Sigmoid colon (tissue), 7 donors: ENCODE measurements around the gene VPS18. TPM values are rescaled to one million over a fixed set of nuclear protein-coding genes. Genes with fewer than 3 reads are reported as not detected.

Experiments used
- DNase-seq: peaks from one replicate; pipeline ENCODE4 v3.0.0-alpha.2; 2019
- H3K27ac ChIP-seq, 4 donors: fragments of 200-600 bp; sonication (generic); one replicate each; pipeline ENCODE4 v1.5.1; 2016 to 2019; ENCODE audit warnings: mild to moderate bottlenecking in 1 of 4
- H3K27me3 ChIP-seq, 3 donors: fragments of 200-600 bp; sonication (generic); one replicate each; pipeline ENCODE4 v1.5.1; 2019; ENCODE audit warnings: mild to moderate bottlenecking in 1 of 3
- H3K36me3 ChIP-seq, 4 donors: fragments of 200-600 bp; sonication (generic); one replicate each; pipeline ENCODE4 v1.5.1; 2016 to 2019
- H3K4me1 ChIP-seq, 4 donors: fragments of 200-600 bp; sonication (generic); one replicate each; pipeline ENCODE4 v1.5.1; 2017 to 2019
- H3K4me3 ChIP-seq, 4 donors: fragments of 200-600 bp; sonication (generic); one replicate each; pipeline ENCODE4 v1.5.1; 2017 to 2019; ENCODE audit warnings: mild to moderate bottlenecking in 2 of 4, moderate library complexity in 1 of 4
- H3K9me3 ChIP-seq, 4 donors: fragments of 200-600 bp in 3 of 4; sonication (generic) in 3 of 4; one replicate each; pipeline versions ENCODE4 v1.5.1 to v1.6.1; 2013 to 2019
- CTCF ChIP-seq, 4 experiments: fragments of 450-650 bp in 3 of 4; fragments of 200-600 bp in 1 of 4; IDR thresholded peaks; one replicate each; pipeline ENCODE4 v1.5.1; 2016 to 2019; ENCODE audit warnings: antibody characterized with exemption in 4 of 4, mild to moderate bottlenecking in 3 of 4, moderate library complexity in 2 of 4
- EP300 ChIP-seq, 4 donors: sonication (generic); formaldehyde crosslinking; IDR thresholded peaks; one replicate each; pipeline ENCODE4 v1.6.1; 2017; ENCODE audit warnings: antibody characterized with exemption in 4 of 4
- POLR2A ChIP-seq, 2 donors: fragments of 450-650 bp; IDR thresholded peaks; one replicate each; pipeline ENCODE4 v1.6.1; 2016; ENCODE audit warnings: antibody characterized with exemption in 2 of 2, mild to moderate bottlenecking in 2 of 2, moderate library complexity in 2 of 2
- POLR2AphosphoS5 ChIP-seq, 4 donors: sonication (generic); formaldehyde crosslinking; IDR thresholded peaks; one replicate each; pipeline ENCODE4 v1.6.1; 2017; ENCODE audit warnings: antibody characterized with exemption in 4 of 4
- WGBS, 2 donors: extraction: QIAGEN DNeasy Blood & Tissue Kit; methylation state at CpG; one replicate each; pipeline ENCODE4 v1.1.7; 2013; 5-methylcytosine and 5-hydroxymethylcytosine counted together
- intact Hi-C: fragments of 100-400 bp; cut with DNase I; formaldehyde crosslinking; loops from one replicate; pipeline ENCODE4 v1.15.1; 2023
- polyA plus RNA-seq, 3 donors: library from polyadenylated mRNA; stranded (reverse); fragments of 200-250 nt; gene quantifications; one replicate each; pipeline ENCODE4 v1.2.3, GENCODE V29; 2013
- total RNA-seq, 4 donors: library from RNA; depleted of rRNA; stranded (reverse); fragments of >200 nt; gene quantifications; one replicate each; pipeline ENCODE4 v1.1.0, GENCODE V29; 2016
- donor health status: healthy with polysubstance abuse.
- donor health status: Bipolar disorder and iron deficiency.
- donor health status: healthy.

VPS18 gene
- total and polyA plus RNA-seq, 7 donors, result 4.8 to 19.6 (median 17.4) TPM

- H3K27me3 ChIP-seq, result no peaks in the 10 kb centered on the region
- intact Hi-C loops, result loop anchor here (5.0 kb wide), 1 partner anchor 429 kb away; the partner anchor contains the start of genes NUSAP1 and OIP5
- H3K27ac ChIP-seq, result peak overlapping the region in 3 of 4 donors; percentile 15 to 82 (median 41)
- TF ChIP-seq POLR2AphosphoS5 (IDR thresholded peaks at IDR 0.05) (no peak), EP300 (IDR thresholded peaks at IDR 0.05) (no peak), CTCF (IDR thresholded peaks at IDR 0.05) (no peak), POLR2A (IDR thresholded peaks at IDR 0.05) (no peak)
- H3K4me1 ChIP-seq, result peaks cover 0 to 38% (median 31%) of the 10 kb centered on the region in 4 donors
- no peak for DNase-seq
- 62 to 84% methylated on average over 33 of the region's 33 CpGs for WGBS, 2 donors
- H3K36me3 ChIP-seq, result peaks cover 18 to 62% (median 46%) of the 10 kb centered on the region in 4 donors
- H3K4me3 ChIP-seq, result no peak overlapping the region
- no peaks in the 10 kb centered on the region for H3K9me3 ChIP-seq
Measured at GRCh38 chr15:40902605-40903561, 8.6 kb downstream of the VPS18 start.

- Histone ChIP-seq H3K4me3 (no peak overlapping the region), H3K27ac (peak overlapping the region in 2 of 4 donors; percentile 40 to 82), H3K27me3 (no peaks in the 10 kb centered on the region), H3K9me3 (no peaks in the 10 kb centered on the region), H3K36me3 (peaks cover 10 to 46% (median 31%) of the 10 kb centered on the region in 4 donors), H3K4me1 (peaks cover 0 to 38% (median 31%) of the 10 kb centered on the region in 4 donors)
- no peak for TF ChIP-seq EP300 (IDR thresholded peaks at IDR 0.05)
- WGBS, 2 donors, result 46 to 81% methylated on average over 7 of the region's 7 CpGs
- intact Hi-C loops, result loop anchor here (2.0 to 5.0 kb wide), 6 partner anchors 38 to 428 kb away; partner anchors contain the start of genes INO80, NUSAP1 and OIP5
- no peak for DNase-seq
Measured at GRCh38 chr15:40904552-40905201, 10.4 kb downstream of the VPS18 start.

GRCh38 chr15:40906091-40906990, 12.1 kb downstream of the VPS18 start:
- Histone ChIP-seq H3K4me1 (peaks cover 0 to 31% (median 30%) of the 10 kb centered on the region in 4 donors), H3K36me3 (peaks cover 0 to 29% (median 16%) of the 10 kb centered on the region in 4 donors), H3K4me3 (peak overlapping the region; percentile 22 to 48 (median 43)), H3K27me3 (no peaks in the 10 kb centered on the region), H3K27ac (peak overlapping the region; percentile 75 to 87 (median 80)), H3K9me3 (no peaks in the 10 kb centered on the region)
- intact Hi-C loops, result loop anchor here (5.0 kb wide), 3 partner anchors 36 to 211 kb away; partner anchors contain the start of gene INO80
- WGBS, 2 donors, result 2 to 4% methylated on average over 36 of the region's 36 CpGs
- DNase-seq, result peak; percentile 94
- TF ChIP-seq CTCF (IDR thresholded peaks at IDR 0.05), result peak; percentile 55 to 75 (median 60)
- TF ChIP-seq POLR2A (IDR thresholded peaks at IDR 0.05), result no peak
- peak in 3 of 4 donors; percentile 32 to 59 (median 57) for TF ChIP-seq POLR2AphosphoS5 (IDR thresholded peaks at IDR 0.05)
- TF ChIP-seq EP300 (IDR thresholded peaks at IDR 0.05), result no peak

GRCh38 chr15:40906991-40907802, 12.9 kb downstream of the VPS18 start:
- TF ChIP-seq CTCF (IDR thresholded peaks at IDR 0.05) (no peak), POLR2A (IDR thresholded peaks at IDR 0.05) (no peak), POLR2AphosphoS5 (IDR thresholded peaks at IDR 0.05) (peak in 1 of 4 donors; percentile 3)
- H3K36me3 ChIP-seq, result peaks cover 0 to 21% (median 15%) of the 10 kb centered on the region in 4 donors
- WGBS, 2 donors, result 8 to 11% methylated on average over 22 of the region's 22 CpGs
- intact Hi-C loops, result loop anchor here (5.0 kb wide), 3 partner anchors 35 to 210 kb away; partner anchors contain the start of gene INO80
- no peaks in the 10 kb centered on the region for H3K9me3 ChIP-seq
- DNase-seq, result no peak
- H3K4me1 ChIP-seq, result peaks cover 0 to 31% (median 29%) of the 10 kb centered on the region in 4 donors
- no peaks in the 10 kb centered on the region for H3K27me3 ChIP-seq
- H3K4me3 ChIP-seq, result peak overlapping the region; percentile 22 to 48 (median 43)
- H3K27ac ChIP-seq, result peak overlapping the region; percentile 75 to 87 (median 80)
